ENCODE results near the gene BCL11A. TPM values are rescaled to one million over a fixed set of nuclear protein-coding genes. Genes with fewer than 3 reads are reported as not detected.

The BCL11A gene
- total and polyA plus RNA-seq, 2 experiments from 2014 or later, result 3.5 to 8.9 TPM

DNA sequence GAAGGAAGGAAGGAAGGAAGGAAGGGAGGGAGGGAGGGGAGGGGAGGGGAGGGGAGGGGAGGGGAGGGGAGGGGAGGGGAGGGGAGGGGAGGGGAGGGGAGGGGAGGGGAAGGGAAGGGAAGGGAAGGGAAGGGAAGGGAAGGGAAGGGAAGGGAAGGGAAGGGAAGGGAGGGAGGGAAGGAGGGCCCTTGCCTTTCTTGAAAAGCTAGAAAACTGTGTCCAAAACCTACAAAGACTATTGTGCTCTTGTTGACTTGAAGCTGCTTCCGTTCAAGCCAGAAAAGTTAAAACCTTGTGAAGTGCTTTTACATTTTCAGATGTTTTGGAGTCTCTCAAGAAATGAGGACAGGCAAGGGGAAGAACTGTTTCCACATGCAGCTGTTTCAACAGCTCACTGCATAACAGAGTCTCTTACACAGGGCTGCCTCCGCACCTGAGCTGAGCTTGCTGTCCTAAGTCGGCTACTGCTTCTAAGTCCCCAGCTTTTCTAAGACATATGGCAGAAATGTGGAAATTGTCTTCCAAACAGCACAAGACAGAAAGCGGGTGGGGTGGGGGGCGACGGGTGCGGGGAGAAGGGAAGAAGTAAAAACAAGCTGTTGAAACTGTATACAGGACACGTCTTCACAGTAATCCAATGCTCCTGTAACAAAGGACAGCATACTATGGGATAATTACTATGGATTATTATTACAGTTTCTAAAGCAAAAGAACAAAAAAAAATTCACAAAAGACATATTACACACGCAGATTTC lies 46.1 kb downstream of the BCL11A start:
- Histone ChIP-seq H3F3A (ENCODE audit: insufficient read depth) (no peaks in the 10 kb centered on the region), H3K4me3 (no peak overlapping the region), H3K27me3 (replicated peaks; ENCODE audit: insufficient read depth) (no peaks in the 10 kb centered on the region), H3K4me2 (ENCODE audit: unreplicated experiment) (no peak overlapping the region), H3K79me2 (ENCODE audit: insufficient read depth) (no peaks in the 10 kb centered on the region), H3K9me3 (ENCODE audit: low read depth) (no peaks in the 10 kb centered on the region), H2AFZ (no peak overlapping the region), H3K27ac (no peak overlapping the region), H3K4me1 (ENCODE audit: insufficient read depth) (peaks cover 7% of the 10 kb centered on the region; the same call in 1 of the 2 replicates), H4K20me1 (ENCODE audit: insufficient read depth) (no peaks in the 10 kb centered on the region), H3K36me3 (ENCODE audit: low read depth) (no peaks in the 10 kb centered on the region), H3K9me2 (ENCODE audit: insufficient read depth) (no peaks in the 10 kb centered on the region), H3K9ac (no peak overlapping the region)
- no peak for DNase-seq
- in situ Hi-C loops (cut with MboI), result no loop called here
- TF ChIP-seq EZH2 (IDR thresholded peaks at IDR 0.05; ENCODE audit: insufficient read depth, poor library complexity, severe bottlenecking) (no peak), EZH2phosphoT487 (IDR thresholded peaks at IDR 0.05; ENCODE audit: insufficient read depth, low read depth) (no peak)
- WGBS, 2 experiments (ENCODE audit: low coverage in 1 of 2, low lambda C conversion rate in 2 of 2, missing lambda C conversion rate in 2 of 2), result 69 to 70% methylated on average over 9 of the region's 9 CpGs

- H3K27me3 ChIP-seq (replicated peaks; ENCODE audit: insufficient read depth), result no peaks in the 10 kb centered on the region
- H3K9me2 ChIP-seq (ENCODE audit: insufficient read depth), result no peaks in the 10 kb centered on the region
- in situ Hi-C loops (cut with MboI), result no loop called here
- H3K4me1 ChIP-seq (ENCODE audit: insufficient read depth), result peaks cover 9% of the 10 kb centered on the region
- no peaks in the 10 kb centered on the region for H3K79me2 ChIP-seq (ENCODE audit: insufficient read depth)
- H3K4me2 ChIP-seq (ENCODE audit: unreplicated experiment), result no peak overlapping the region
- no peak overlapping the region for H2AFZ ChIP-seq
- no peaks in the 10 kb centered on the region for H3F3A ChIP-seq (ENCODE audit: insufficient read depth)
- H3K9ac ChIP-seq, result no peak overlapping the region
- 86 to 89% methylated on average over 4 of the region's 4 CpGs for WGBS, 2 experiments (ENCODE audit: low coverage in 1 of 2, low lambda C conversion rate in 2 of 2, missing lambda C conversion rate in 2 of 2)
- no peak for DNase-seq
- H3K9me3 ChIP-seq (ENCODE audit: low read depth), result no peaks in the 10 kb centered on the region
- H3K36me3 ChIP-seq (ENCODE audit: low read depth), result no peaks in the 10 kb centered on the region
- H4K20me1 ChIP-seq (ENCODE audit: insufficient read depth), result no peaks in the 10 kb centered on the region
- no peak overlapping the region for H3K27ac ChIP-seq
- H3K4me3 ChIP-seq, result no peak overlapping the region
- TF ChIP-seq EZH2 (IDR thresholded peaks at IDR 0.05; ENCODE audit: insufficient read depth, poor library complexity, severe bottlenecking) (no peak), EZH2phosphoT487 (IDR thresholded peaks at IDR 0.05; ENCODE audit: insufficient read depth, low read depth) (no peak)
These were observed 47.6 kb downstream of the BCL11A start for GRCh38 chr2:60505880-60506260.

DNA sequence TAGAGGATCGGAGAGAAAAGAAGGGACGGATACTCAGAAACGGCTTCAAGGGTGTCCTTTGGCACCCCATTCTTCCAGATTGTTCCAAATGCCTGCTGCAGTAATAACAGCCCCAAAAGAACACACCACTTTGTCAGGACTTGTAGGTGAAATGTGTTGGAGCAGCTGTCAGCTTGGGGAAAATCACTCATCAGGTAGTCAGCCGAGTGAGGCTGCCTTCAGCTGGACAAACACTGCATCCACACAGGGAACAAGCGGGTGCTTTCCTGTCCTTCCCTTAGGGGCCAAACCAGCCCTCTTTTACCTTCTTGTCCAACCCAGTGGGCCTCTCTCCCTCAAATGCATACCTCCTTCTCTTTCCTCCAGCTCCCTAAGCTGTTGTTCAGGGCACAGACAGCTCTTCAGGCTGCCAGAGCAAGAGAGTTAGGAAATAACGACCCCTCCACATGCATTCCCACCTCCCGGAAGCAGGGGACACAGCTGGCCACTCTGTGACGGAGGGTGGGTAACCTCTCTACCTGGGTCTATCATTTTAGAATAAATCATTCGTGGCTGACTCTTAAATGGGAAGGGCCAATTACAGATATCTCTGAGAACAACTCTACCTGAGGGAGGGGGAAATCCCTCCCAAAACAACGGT lies 48.1 kb downstream of the BCL11A start:
- Histone ChIP-seq H3K27me3 (replicated peaks; ENCODE audit: insufficient read depth) (no peaks in the 10 kb centered on the region), H3K4me3 (no peak overlapping the region), H3K4me1 (ENCODE audit: insufficient read depth) (peaks cover 13% of the 10 kb centered on the region), H3K79me2 (ENCODE audit: insufficient read depth) (no peaks in the 10 kb centered on the region), H2AFZ (no peak overlapping the region), H3K27ac (no peak overlapping the region), H4K20me1 (ENCODE audit: insufficient read depth) (no peaks in the 10 kb centered on the region), H3K36me3 (ENCODE audit: low read depth) (no peaks in the 10 kb centered on the region), H3K4me2 (ENCODE audit: unreplicated experiment) (no peak overlapping the region), H3K9ac (no peak overlapping the region), H3F3A (ENCODE audit: insufficient read depth) (no peaks in the 10 kb centered on the region), H3K9me3 (ENCODE audit: low read depth) (no peaks in the 10 kb centered on the region), H3K9me2 (ENCODE audit: insufficient read depth) (no peaks in the 10 kb centered on the region)
- DNase-seq, result no peak
- TF ChIP-seq EZH2phosphoT487 (IDR thresholded peaks at IDR 0.05; ENCODE audit: insufficient read depth, low read depth), result no peak
- no peak for TF ChIP-seq EZH2 (IDR thresholded peaks at IDR 0.05; ENCODE audit: insufficient read depth, poor library complexity, severe bottlenecking)
- in situ Hi-C loops (cut with MboI), result no loop called here
- 87 to 89% methylated on average over 10 of the region's 10 CpGs for WGBS, 2 experiments (ENCODE audit: low coverage in 1 of 2, low lambda C conversion rate in 2 of 2, missing lambda C conversion rate in 2 of 2)

DNA sequence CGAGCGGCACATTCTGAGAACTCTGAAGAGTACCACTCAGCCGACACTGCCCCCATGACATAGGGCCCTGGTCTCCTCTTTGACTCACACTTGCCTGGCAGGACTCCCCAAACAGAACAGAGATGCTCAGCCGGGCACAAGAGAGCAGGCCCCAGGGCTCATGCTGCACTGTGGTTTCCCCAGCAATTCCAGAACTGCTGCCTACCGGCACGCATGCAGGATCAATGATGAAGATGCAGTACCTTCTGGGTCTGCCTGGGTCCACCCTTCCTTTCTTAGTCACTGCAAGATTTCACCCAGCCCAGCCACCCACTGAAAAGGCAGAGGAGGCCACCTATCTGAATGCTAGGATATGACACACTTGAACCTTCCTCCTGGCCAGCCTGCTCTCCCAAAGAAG lies 49.4 kb downstream of the BCL11A start:
- in situ Hi-C loops (cut with MboI), result no loop called here
- TF ChIP-seq EZH2phosphoT487 (IDR thresholded peaks at IDR 0.05; ENCODE audit: insufficient read depth, low read depth) (no peak), EZH2 (IDR thresholded peaks at IDR 0.05; ENCODE audit: insufficient read depth, poor library complexity, severe bottlenecking) (no peak)
- H3K4me1 ChIP-seq (ENCODE audit: insufficient read depth), result peaks cover 13% of the 10 kb centered on the region
- H3K9me2 ChIP-seq (ENCODE audit: insufficient read depth), result no peaks in the 10 kb centered on the region
- WGBS, 2 experiments (ENCODE audit: low coverage in 1 of 2, low lambda C conversion rate in 2 of 2, missing lambda C conversion rate in 2 of 2), result 76 to 88% methylated on average over 6 of the region's 6 CpGs
- H3K9me3 ChIP-seq (ENCODE audit: low read depth), result no peaks in the 10 kb centered on the region
- no peak overlapping the region for H3K4me3 ChIP-seq
- no peak overlapping the region for H3K27ac ChIP-seq
- no peak overlapping the region for H2AFZ ChIP-seq
- H4K20me1 ChIP-seq (ENCODE audit: insufficient read depth), result no peaks in the 10 kb centered on the region
- H3K79me2 ChIP-seq (ENCODE audit: insufficient read depth), result no peaks in the 10 kb centered on the region
- no peaks in the 10 kb centered on the region for H3K36me3 ChIP-seq (ENCODE audit: low read depth)
- H3K27me3 ChIP-seq (replicated peaks; ENCODE audit: insufficient read depth), result no peaks in the 10 kb centered on the region
- no peaks in the 10 kb centered on the region for H3F3A ChIP-seq (ENCODE audit: insufficient read depth)
- no peak overlapping the region for H3K9ac ChIP-seq
- no peak overlapping the region for H3K4me2 ChIP-seq (ENCODE audit: unreplicated experiment)
- DNase-seq, result peak; percentile 55

Measured in GM23248 (cell line).